IPS-18c (cell line): Measurements from ENCODE around the gene MPPED1.

ENCODE experiments used
- H3K4me3 ChIP-seq: 2 replicates; pipeline ENCODE4 v1.7.0; 2013; ENCODE audit warnings: low read depth, mild to moderate bottlenecking, low read length, moderate library complexity; ENCODE audit not compliant: insufficient read depth
- H3K9me3 ChIP-seq: one replicate; pipeline ENCODE4 v1.6.1; 2013; ENCODE audit warnings: mild to moderate bottlenecking, low read length, moderate library complexity; ENCODE audit not compliant: control insufficient read depth, insufficient read depth

Gene MPPED1

DNA sequence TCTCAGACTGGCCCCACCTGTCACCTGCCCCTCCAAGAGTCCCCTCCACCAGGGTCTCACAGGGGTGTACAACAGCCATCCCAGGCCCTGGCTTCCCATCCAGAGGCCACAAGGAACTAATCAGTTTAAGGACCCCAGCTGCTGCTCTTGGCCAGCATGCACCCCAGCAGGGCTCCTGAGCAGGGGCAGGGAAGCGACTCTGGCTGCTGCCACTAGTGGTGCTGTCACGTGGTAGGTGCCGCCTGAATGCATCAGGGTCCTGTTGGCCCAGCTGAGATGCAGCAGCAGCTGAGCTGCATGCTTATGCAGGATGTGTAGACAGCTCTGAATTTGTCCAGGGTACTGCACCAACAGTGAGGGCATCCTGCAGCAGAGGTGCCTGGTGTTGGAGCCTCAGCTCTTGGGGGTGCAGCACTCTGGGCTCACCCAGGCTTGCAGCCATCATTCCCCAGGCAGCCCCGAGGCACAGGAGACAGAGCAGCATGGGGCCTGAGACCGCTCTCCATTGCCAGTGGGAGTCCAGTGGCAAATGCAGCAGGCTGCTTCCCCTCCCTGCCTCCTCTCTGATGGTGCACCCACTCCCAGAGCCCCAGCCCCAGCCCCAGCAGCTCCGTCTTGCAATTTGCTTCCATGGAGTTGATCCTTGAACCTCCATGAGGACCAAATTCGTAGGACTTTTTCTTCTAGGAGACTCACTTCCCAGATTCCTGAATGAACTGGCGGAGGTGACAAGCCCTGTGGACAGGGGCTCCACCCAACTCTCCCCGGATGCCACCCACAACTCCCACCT, 98.7 kb downstream of the MPPED1 start:
- no peak overlapping the region for H3K4me3 ChIP-seq

DNA sequence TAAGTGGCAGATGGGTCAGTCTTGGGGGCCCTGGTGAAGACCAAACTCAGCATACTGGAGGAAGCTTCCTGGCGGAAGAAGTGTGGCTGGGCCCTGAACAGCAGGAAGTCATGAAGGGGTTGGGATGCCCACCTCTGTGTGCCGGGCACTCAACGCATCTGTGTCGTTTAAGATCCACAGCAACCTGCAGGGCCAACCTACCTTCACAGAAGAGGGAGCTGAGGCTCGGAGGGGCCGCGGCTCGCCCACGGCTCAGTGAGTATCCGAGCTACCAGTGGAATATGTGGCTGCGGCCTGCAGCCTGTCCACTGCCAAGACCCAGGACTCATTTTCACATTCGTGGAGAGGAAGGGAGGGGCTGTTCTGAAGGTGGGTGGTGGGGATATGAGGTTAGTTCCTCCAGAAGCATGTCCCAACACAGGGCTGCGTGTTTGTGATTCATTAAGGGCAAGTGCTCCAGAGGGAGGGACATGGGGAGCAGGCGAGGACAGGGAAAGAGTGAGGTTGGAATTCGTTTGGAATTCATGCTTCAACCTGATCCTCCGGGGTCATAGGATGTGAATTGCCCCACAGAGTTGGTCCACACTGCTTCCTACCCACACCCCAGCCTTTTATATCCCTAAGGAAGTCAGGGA, 99.6 kb downstream of the MPPED1 start:
- Histone ChIP-seq H3K9me3 (no peaks in the 10 kb centered on the region), H3K4me3 (no peak overlapping the region)

More for the DNA sequence above, 98.7 kb downstream of the MPPED1 start:
- H3K9me3 ChIP-seq = no peaks in the 10 kb centered on the region

GRCh38 chr22:43512279-43512678, 100.5 kb downstream of the MPPED1 start:
- no peak overlapping the region for H3K4me3 ChIP-seq
- H3K9me3 ChIP-seq = no peaks in the 10 kb centered on the region

DNA sequence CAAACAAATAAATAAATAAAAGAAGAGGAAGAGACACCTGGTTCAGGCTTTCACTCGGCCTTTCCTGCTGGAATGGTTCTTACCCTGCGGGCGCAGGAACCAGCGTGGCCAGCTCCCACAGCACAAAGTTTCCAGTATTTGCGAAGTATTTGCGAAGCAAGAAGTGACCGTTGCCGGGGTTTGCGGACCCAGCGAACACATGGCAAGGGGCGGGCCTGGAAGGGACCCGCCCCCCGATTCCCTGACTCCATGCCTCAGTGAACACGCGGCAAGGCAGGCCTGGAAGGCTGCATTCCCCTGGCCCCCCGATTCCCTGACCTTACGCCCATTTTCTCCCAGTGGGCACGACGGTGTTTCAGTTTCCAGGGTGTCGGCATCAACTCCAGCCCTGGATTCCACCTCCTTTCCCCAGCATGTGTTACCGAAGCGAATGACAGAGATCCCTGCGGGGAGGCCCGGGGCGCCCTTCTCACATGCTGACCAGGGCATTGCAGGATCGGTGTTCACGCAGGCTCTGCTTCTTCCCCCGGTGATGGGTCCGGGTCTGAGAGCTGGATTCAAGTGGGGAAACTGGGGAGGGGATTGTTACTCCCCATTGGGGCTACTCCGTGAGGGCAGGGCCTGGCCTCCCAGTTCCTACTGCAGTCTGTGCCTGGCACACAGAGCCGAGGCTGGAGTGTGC, 102.8 kb downstream of the MPPED1 start:
- no peak overlapping the region for H3K4me3 ChIP-seq
- no peaks in the 10 kb centered on the region for H3K9me3 ChIP-seq

GRCh38 chr22:43515411-43515810, 103.6 kb downstream of the MPPED1 start:
- Histone ChIP-seq H3K9me3 (no peaks in the 10 kb centered on the region), H3K4me3 (no peak overlapping the region)

DNA sequence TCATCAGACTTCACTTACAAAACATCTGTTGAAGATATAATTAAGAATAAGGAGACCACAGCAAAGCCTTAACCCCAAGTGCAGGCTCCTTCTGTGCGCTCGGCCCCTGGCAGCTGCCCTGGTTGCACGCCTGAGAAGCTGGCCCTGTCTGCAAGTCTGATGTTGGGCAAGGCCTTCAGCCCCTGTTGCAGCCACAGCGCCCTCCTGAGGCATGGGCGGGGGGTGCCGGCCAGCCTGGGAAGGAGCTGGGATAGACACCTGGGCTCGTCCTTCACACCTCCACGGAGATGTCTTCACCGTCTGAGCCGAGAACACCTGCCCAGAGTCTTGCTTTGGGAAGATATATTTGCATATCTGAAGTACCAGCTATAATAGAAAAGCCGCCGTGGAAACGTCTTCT, 104.1 kb downstream of the MPPED1 start:
- no peaks in the 10 kb centered on the region for H3K9me3 ChIP-seq
- H3K4me3 ChIP-seq = no peak overlapping the region

DNA sequence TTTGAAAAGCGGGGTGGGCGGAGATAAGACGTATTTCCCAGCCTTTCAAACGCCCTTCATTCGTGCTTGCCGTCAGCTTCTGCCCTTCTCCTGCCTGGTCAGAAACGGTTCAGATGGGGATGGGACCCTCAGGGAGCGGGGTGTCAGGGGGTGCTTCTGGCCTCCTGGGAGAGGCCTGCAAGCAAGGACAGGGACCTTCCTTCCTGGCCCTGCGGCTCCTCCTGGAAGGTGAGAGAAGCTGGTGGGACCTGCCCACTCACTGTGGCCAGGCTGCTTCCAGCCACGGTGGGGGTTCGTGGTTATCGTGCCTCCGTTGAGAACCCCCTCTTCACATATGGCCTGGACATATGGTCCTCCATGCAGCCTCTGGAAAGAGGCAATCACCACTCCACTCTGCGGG, 104.6 kb downstream of the MPPED1 start:
- Histone ChIP-seq H3K9me3 (no peaks in the 10 kb centered on the region), H3K4me3 (no peak overlapping the region)

DNA sequence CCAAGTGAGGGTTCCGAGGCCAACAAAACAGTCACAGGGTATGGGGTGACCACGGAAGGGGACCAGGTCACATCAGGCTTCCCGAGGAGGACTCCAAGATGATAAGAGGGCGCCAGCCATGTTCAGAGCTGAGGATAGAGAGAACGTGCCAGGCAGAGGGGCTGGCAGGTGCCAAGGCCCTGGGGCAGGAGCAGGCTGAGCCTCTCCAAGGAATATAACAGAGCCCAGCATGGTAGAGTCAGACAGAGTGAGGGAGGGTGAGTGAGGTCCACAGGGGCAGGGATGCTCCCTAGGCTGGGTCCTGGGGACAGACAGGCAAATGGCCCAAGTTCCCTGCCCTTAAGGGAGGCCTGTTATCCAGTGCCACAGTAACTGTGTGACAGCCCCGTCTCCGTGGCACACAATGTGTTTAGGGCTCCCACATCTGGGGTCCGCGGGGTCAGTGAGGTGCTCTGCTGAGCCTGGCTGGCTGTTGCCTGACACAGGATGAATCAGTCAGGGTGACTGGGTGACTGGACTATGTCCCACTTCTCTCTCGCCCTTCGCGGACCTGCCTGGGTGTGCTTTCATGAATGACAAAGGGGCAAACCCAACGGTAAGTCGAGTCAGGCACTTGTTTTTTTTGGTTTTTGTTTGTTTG, 105.3 kb downstream of the MPPED1 start:
- no peak overlapping the region for H3K4me3 ChIP-seq

DNA sequence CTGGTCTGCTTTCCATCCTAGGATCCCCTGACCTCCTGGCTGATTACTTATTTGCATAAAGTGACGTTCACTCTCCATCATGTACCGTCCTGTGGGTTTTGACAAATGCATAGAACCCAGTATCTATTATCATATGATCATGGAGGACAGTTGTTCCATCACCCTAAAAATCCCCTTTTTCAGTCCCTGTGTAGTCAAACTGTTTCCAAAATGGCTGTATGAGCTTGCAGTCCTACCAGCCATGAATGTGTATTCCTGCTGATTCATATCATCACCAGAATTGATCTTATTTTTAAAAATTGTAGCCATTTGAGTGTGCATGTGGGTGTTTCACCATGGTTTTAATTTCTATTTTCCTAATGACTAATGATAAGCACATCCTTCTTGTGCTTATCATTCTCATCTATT, 108.8 kb downstream of the MPPED1 start:
- no peaks in the 10 kb centered on the region for H3K9me3 ChIP-seq
- no peak overlapping the region for H3K4me3 ChIP-seq

More for the DNA sequence above, 105.3 kb downstream of the MPPED1 start:
- H3K9me3 ChIP-seq = no peaks in the 10 kb centered on the region

- Histone ChIP-seq H3K9me3 (no peaks in the 10 kb centered on the region), H3K4me3 (no peak overlapping the region)
Measured at GRCh38 chr22:43521716-43522115, 109.9 kb downstream of the MPPED1 start.

- Histone ChIP-seq H3K4me3 (no peak overlapping the region), H3K9me3 (peaks cover 3% of the 10 kb centered on the region)
Measured at GRCh38 chr22:43526117-43526655, 114.4 kb downstream of the MPPED1 start.

DNA sequence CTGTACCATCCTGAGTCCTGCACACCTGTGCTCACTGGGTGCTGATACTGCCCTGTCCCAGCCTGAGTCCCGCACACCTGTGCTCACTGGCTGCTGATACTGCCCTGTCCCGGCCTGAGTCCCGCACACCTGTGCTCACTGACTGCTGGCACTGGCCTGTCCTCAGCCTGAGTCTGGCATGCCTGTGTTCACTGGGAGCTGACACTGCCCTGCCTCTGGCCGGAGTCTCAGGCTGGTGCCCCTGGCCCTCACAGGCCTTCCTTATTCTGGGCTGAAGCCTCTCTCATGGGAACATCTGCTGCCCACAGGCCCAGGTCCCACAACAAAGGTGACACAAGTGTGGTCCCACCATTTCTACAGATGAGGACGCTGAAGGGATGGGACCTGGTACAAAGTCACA, 115.1 kb downstream of the MPPED1 start:
- Histone ChIP-seq H3K4me3 (no peak overlapping the region), H3K9me3 (peaks cover 3% of the 10 kb centered on the region)

- H3K4me3 ChIP-seq = no peak overlapping the region
- H3K9me3 ChIP-seq = peaks cover 3% of the 10 kb centered on the region
Measured at GRCh38 chr22:43528601-43529360, 117.0 kb downstream of the MPPED1 start.

DNA sequence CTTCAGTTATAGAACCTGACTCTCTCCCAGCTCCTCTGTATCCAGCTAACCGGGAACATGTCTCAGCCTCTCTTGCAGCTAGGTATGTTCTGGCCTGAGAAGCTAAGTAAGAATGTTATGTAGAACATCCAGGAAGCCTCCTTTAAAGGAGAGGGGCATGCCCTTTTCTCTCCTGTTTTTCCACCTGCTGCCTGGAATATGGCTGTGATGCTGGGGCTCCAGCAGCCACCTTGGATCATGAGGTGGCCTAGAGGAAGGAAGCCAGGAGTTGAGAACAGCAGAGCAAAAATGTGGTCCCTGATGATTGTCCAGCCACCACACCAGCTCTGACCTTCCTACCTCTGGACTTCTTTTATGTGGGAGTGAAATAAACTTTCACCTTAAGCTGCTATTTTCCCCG, 117.6 kb downstream of the MPPED1 start:
- Histone ChIP-seq H3K9me3 (peaks cover 3% of the 10 kb centered on the region), H3K4me3 (no peak overlapping the region)

DNA sequence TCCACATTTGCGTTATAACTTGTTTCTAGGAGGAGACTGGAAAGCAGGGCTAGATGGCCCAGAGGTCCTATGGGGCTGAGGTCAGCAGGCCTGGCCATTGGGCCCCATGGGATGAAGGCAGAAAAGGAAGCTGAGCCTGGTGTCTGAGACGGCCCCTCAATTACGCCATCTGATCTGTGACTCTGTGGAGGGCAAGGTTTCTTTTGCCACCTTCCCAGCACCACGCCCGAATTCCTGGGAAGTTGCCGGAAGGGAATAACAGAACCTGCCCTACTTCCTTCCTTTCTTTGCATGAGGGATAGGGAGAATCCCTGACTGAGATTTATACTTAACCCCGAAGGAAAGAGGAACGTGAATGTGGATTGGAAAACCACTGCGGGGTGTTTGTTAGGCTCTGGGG, 118.1 kb downstream of the MPPED1 start:
- H3K9me3 ChIP-seq = peaks cover 4% of the 10 kb centered on the region

GRCh38 chr22:43530349-43531201, 118.8 kb downstream of the MPPED1 start:
- no peak overlapping the region for H3K4me3 ChIP-seq
- peaks cover 6% of the 10 kb centered on the region for H3K9me3 ChIP-seq

More for the DNA sequence above, 118.1 kb downstream of the MPPED1 start:
- H3K4me3 ChIP-seq = no peak overlapping the region
